Measurements from ENCODE around the gene GRB2.

DNA sequence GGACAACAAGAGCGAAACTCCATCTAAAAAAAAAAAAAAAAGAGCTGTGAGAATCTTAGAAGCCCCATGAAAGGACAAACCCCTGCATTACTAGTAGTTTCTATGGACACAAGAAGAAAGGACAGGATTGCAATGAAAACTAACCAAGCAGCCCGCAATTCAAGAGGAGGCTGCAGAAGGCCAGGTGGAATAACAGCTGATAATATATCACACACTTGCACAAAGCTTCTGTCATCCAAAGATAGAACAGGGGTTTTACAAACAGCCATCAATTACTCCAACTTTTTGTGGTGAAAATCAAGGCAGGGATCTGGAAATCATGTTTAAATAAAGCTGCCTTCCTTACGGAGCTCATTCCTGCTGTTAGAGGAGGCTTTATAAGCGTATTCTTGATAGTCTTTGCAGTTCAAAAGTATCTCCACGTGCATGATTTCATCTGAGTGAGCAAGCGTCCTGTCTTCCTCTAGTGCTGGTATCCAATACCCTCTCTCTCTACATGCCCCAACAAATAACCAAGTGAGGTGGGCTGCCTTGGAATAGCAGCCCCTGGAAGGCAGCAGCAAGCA is 27.8 kb upstream of the GRB2 start:
- TF ChIP-seq HDGF (IDR thresholded peaks at IDR 0.05; ENCODE audit: borderline replicate concordance) (no peak), PKNOX1 (IDR thresholded peaks at IDR 0.05) (no peak), SP1 (IDR thresholded peaks at IDR 0.05) (no peak)
